22Rv1 (cell line): ENCODE results near the gene ASTN2.

Experiments used
- H3K27ac ChIP-seq: fragments of 450-650 bp; 2 replicates; pipeline ENCODE4 v1.5.1; 2017
- CTCF ChIP-seq: fragments of 450-650 bp; IDR thresholded peaks from 2 replicates; pipeline ENCODE4 v1.5.1; 2017; ENCODE audit warnings: mild to moderate bottlenecking
- ZFX ChIP-seq: fragments of 450-650 bp; IDR thresholded peaks from 2 replicates; pipeline ENCODE4 v1.6.1; 2017; ENCODE audit warnings: antibody characterized with exemption, borderline replicate concordance

The ASTN2 gene

DNA sequence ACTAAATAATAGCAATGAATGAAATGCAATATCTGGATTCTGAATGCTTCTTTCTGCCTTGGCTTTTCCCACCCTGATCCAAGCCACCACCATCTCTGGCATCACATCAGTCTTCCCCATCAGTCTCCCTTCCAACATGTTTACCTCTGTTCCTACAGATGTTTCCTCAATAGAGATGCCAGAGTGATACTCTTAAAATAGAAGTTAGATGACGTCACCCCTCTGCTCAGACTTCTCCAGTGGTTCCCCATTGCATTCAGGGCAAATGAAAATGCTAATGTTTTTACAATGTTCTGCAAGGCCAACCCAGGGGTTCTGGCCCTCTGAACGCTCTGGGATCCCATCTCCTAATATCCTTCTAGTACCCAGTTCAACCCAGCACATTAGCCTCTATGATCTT is 422.0 kb downstream of the ASTN2 start:
- no peak overlapping the region for H3K27ac ChIP-seq
- no peak for TF ChIP-seq CTCF

DNA sequence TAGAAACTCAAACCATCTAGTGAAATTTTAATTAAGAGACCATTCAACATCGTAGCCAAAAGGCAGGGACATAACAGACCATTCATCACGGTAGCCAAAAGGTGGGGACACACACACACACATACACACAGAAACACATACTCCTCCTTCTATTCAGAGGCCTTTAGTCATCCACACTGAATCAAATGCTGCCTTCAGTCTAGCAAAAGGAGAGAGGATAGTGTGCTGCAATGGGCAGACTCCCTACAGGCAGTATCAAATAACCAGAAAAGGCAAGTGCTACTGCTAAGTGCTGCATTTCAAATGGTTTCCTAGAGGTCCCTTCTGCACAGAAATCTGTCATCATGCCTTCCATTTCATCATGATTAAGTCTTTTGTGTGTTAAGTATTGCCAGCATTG is 423.8 kb downstream of the ASTN2 start:
- TF ChIP-seq CTCF (no peak), ZFX (no peak)
- no peak overlapping the region for H3K27ac ChIP-seq

GRCh38 chr9:116990592-116990991 is 424.3 kb downstream of the ASTN2 start:
- no peak for TF ChIP-seq CTCF
- TF ChIP-seq ZFX, result no peak
- no peak overlapping the region for H3K27ac ChIP-seq

GRCh38 chr9:116987721-116988485 is 427.0 kb downstream of the ASTN2 start:
- TF ChIP-seq CTCF, result no peak
- TF ChIP-seq ZFX, result no peak
- H3K27ac ChIP-seq, result no peak overlapping the region

DNA sequence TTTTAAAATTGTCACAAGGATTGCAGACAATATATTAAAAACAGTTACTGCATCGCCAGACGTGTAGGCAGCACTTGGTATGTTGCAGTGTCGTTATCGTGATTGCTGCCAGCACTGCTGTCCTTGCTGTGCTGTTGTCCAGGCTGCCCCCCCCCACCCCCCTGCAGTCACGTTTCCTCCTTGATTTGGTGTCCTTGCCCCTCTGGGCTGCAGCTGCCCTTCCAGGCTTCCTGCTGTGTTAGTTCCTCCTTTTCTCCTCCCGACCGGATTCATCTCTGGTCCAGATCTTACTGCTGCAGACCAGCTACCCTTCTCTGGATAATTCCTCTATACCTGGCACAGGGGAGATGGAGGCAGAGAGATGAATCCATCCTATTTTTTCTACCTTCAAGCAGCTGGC is 428.8 kb downstream of the ASTN2 start:
- no peak overlapping the region for H3K27ac ChIP-seq

GRCh38 chr9:116985596-116985995 is 429.3 kb downstream of the ASTN2 start:
- TF ChIP-seq ZFX, result no peak
- TF ChIP-seq CTCF, result no peak
- H3K27ac ChIP-seq, result no peak overlapping the region

More for the DNA sequence above, 428.8 kb downstream of the ASTN2 start:
- TF ChIP-seq CTCF (no peak), ZFX (no peak)

DNA sequence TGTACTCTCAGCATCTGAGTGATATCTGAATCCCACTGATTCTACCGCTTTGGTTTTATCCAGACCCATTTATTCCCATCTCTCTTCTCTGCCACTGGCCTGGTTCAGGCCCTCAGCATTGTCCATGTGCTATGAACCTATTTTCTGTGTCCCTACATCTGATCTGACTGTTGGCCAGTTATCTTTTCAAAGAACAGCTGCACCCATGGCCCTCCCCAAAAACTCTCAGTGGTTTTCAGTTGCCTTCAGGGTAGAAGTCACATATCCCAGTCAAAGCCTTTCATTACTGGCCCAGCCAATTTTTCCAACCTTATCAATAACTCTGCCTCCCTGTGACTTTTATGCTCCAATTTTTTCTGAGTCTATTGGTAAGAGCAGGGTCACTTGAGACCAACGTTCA is 430.7 kb downstream of the ASTN2 start:
- no peak for TF ChIP-seq CTCF
- TF ChIP-seq ZFX, result no peak
- no peak overlapping the region for H3K27ac ChIP-seq
